ENCODE data around the gene TRAP1.
"Not testable (repeated sequence)": the region's sequence is repeated elsewhere in the genome, so short reads cannot be mapped to it uniquely, and the experiment has no call there.

Gene TRAP1

DNA sequence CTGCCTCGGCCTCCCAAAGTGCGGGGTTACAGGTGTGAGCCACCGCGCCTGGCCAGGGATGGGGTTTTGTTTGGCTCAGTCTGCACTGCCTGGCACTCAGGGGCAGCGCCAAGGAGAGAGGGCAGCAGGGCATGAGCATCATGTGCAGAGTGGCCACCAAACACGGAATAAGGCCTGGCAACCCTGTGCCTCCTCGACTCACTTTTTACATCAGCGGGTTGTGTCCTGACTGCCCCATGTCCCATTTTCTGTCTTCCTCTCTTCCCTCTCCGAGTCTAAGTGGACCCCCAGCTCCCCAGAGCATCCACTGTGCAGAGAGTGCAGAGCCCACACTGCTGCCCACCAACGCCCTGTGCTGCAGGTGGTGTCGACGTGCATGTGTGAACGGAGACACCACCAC lies 18.2 kb upstream of the TRAP1 start:
- DNase-seq, result no peak

DNA sequence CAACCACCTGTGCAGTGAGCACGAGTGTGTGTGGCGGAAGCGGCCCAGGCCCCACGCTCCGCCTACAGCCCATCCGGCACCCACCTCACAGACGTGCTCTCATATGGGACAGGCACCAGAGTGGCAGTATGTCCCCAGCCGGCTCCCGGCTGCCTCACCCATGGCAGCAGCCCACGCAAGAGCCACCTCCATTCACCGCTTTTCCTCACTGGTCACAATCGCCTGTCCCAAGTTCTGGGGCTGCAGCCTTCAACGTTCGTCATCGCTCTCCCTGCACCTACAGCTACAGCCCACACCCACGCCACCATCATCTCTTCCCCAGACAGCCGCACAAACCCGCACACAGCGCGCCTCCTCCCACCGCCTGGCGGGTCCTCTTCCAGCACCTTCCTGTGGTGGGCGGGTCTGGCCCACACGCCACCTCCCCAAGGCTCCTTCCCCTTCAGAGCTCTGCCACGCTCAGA lies 17.5 kb upstream of the TRAP1 start:
- DNase-seq, result no peak

DNA sequence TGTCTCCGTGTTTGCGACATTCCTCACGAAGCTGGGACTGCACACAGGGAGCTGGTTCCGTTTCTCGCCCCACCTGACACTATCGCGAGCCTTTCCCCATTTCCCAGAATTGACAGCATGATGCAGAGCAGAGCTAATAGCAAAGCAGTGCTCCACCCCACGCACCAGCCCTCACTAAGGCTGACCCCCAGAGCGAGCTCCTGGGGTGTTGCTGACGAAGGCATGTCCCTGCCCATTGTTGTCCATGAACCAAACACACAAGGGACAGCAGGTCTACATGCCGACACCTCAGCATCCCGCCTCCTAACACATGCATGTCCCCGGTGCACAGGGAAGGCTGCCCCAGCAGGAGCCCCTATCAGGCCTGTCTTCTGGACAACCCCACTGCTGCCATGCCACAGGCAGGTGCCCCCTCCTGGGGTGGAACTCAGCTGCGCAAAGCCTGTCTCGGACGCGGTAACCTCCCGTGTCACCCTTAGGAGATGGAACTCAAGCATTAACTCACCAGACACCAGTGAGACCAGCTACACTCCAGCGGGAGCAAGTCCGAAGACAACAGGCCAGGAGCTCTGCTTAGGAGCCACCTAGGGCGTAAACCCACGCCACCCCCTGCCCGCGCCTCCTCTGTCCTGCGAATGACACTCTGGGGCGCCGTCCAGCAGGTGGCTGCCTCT lies 16.9 kb upstream of the TRAP1 start:
- DNase-seq, result no peak

DNA sequence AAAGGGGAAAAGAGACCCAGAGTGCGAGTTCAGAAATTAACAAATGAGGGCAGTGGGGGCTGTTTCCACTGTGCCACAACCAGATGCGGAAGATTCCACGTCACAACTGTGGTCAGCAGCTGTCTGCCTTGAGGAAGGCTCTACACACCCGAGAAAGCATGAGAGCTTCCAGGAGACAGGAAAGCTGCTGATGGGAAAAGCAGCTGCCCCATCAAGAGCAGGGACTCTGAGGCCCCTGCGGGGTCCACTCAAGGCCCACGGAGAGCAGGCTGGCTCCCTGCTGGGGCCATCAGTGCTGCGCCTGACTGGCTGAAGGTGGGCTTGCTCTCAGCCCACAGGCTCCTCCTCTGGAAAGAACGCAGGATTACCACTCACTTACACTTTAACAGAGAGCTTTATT lies 14.8 kb upstream of the TRAP1 start:
- no peak for DNase-seq

DNA sequence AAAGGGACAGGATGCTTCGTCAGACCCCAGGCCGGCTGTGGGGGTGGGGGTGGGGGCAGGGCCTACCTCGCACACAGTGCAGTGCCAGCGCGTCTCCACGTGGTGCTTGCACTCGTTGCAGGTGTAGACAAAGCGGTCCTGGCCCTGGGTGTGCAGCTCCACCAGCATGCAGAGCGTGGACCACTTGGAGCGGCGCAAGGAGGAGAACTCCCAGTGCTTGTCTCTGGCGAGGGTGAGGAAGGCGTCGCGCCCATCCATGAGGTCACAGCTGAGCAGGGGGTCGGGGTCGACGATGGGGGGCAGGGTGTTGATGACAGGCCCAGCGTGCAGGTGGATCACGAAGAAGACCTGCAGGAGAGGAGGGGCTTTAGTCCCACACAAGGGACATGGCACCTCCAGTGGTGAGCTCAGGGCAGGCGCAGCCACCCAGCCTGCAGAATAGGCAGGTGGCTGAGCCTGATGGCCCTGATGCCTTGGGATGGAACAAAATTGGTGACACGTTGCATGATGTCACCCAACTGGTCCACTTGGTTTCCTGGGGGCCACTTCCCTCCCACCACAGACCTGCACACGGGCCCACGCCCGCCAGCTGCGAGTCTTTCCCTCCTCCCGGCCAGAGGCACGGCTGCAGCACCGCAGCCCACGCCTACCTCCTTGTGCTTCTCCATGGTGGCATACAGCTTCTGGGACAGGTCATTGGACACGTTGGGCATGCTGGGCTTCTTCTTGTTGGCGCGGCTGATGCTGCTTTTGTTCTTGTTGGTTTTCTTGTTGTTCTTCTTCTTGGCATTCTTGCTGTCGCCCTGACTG lies 14.0 kb upstream of the TRAP1 start:
- DNase-seq, result no peak

DNA sequence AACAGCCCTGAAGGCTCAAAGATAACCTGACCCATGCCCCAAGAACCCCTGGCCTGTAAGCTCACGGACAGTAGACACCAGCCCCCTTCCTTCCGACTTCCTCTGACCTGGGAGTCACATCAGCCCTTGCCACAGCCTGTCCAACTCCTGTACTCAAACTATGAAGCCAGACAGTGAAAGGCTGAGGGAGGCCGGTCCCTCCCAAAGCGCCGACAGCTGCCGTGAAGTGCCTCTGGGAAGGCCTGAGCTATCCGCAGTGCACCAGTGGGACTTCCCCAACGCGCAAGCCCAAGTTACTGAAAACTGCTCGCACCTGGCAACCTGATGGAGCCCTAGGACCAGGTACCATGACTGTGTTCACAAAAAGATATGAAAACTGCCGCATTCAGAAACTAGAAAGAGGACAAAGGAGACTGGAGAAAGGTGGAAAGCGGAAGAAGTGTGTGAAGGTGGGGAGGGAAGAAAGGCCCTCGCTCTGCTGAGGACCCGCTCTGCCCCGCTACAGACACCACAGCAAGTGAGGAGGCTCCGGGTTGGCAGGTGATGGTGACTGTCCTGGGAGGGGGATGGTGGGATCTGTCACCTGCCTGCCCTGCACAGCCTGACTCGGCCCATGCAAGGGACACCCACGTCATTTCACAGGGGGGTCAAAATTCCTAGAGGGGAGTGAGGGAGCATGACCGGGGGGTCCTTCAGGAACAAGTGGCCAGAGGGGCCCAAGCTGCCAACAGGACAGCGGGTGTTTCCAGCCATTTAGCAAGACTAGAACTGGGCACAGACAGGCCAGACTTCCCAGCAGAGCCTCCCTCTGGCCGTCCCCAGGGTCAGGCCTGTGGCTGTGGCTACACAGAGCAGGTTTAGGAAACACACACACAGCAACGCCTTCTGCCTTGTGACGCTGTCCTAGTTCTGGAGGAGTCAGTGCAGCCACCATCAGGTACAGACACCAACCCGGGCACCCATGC lies 13.1 kb upstream of the TRAP1 start:
- DNase-seq, result no peak

DNA sequence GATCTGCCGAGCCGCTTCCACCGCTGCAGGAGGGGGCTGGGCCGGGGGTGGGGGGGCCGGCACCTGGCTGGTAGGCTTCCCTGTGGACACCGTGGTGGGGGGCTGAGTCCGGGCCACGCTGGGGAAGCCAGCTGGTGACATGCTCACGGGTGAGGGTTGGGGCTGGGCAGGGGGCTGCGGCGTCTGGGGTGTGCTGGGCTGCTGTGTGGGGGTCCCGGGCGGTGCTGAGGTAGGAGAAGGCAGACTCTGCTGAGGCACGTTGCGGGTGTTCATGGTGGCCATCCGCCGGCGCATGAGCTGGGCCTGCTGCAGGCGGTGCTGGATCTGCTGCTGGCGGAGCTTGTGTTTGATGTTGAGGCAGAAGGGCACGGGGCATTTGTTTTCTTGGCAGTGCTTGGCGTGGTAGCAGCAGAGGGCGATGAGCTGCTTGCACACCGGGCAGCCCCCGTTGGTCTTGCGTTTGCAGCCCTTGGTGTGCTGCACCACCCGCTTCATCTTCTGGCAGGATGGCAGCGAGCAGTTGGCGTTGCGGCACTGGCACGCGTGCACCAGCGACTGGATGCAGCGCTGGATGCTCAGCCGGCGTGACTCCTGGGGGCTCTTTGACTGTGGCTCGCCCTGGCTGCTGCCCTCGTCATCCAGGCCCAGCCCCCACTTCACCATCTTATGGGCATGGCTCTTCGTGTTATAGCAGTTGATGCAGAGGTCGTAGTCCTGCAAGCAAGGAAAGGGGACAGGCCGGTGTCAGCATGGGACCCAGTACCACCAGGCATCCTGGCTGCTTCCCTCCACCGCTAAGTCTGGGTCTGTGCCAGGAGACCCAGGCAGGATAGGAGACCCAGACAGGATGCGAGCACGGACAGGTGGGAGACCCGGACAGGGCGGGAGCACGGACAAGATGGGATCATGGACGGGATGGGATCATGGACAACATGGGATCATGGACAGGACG lies 12.1 kb upstream of the TRAP1 start:
- DNase-seq, result no peak

DNA sequence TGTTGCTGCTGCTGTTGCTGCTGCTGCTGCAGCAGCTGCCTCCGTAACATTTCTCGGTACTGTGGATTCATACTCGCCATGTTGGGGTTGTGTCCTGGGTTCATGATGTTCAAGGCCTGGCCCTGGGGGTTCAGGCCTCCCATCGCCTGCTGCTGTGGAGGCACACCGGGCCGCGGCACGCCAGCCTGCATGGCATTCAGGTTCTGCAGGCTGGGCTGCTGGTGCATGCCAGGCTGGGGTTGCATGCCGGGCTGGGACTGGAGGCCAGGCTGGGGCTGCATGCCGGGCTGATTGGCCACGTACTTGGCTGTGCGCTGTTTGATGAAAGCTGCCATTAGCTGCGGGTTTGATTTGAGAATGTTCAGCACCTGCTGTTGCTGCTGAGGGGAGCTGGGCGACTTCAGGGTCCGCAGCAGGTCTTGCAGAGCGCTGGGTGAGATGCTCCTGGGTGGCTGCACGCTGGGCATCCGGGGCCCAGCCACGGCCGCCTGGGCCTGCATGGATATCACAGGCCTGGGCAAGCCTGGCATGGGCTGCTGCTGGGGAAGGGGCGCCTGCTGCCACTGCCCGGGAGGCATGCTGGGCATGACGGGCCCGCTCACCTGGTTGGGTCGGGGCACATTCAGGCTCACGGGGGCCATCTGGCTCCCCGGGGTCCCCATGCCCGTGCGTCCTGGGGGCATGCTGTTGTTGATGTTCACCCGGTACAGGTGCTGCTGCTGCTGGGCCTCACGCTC lies 11.3 kb upstream of the TRAP1 start:
- DNase-seq, result no peak

DNA sequence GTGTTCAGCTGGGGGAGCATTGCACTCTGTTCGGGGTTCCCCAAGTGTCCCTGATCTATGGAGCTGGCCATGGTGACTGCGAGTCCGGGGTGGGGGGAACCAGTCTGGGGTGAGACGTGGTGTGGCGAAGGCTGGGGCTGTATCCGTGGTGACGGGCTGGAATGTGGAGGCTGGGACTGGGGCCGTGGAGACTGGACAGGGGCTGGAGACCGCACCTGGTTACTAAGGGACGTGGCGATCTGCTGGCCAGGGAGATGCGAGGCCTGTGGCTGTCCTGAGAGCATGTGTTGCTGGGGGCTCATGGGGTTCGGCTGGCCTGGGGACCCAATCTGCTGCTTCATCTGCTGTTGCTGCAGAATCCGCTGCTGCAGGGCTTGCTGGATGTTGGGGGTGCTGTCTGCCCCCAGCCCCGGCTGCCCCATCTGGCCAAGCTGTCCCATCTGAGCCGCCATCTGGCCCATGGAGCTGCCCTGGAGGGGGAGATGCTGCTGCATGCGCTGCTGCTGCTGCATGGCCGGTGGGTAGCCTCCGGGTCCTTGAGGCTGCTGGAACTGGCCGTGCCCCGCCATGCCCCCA lies 10.6 kb upstream of the TRAP1 start:
- DNase-seq, result no peak

DNA sequence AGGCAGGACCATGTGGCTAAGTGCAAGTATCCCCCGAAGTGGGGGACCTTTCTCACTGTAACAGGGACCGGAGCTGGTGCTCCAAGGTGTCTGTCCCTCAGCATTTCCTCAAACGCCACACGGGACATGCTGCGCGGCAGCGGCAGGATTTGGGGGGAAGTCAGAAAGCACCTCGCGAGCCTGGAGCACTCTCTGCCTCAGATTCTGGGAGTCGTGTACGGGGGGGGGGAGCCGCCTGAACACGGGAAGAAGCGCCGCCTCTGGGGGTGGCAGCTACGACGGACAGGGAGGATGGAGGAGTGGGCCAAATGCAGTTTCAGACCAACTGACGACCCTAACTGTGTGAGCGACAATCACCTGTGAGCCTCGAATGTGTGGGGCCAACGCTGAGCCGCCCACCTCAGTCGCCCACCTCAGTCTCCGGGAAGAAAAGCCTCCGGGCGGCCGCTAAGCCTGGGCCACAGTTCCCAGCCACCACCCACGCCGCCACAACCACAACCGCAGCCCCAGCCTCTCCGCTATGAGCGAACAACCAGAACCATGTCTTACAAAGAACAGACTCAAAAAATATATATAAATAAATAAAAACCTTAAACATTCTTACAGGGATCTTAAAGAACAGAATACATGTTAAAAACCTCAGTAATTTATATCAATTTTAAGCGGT lies 8.8 kb upstream of the TRAP1 start:
- DNase-seq, result no peak

DNA sequence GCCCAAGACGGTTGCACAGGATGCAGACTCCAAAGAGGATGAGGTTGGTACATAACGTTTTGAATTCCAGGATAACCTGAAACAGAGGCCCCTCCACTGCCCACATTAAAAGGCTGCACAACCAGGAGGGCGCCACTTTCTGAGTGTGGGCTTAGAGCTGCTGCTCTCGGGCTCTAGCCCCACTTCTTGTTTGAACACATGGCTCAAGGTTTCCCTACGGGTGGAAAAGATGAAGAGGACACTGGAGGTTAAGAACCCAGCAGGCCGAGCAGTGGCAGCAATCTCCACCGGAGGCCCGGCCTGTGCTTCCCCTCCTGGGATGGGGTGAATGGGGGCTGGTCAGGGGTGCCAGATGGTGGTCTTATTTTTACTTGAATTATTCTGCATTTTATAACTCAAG lies 8.0 kb upstream of the TRAP1 start:
- DNase-seq, result no peak

DNA sequence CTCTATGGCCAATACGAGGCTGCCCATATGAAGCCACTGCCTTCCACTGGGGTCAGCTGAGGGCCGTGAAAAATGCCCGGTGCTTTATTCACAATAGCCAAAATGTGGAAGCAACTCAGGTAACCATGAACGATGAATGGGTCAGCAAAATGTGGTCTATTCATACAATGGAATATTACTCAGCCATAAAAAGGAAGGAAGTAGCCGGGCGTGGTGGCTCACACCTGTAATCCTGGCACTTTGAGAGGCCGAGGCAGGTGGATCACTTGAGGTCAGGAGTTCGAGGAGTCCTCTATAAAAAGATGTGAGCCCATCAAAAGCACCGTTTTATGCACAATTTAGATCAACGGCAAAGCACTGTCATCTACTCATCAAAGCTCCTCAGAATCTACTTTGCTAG lies 5.2 kb upstream of the TRAP1 start:
- DNase-seq, result no peak

DNA sequence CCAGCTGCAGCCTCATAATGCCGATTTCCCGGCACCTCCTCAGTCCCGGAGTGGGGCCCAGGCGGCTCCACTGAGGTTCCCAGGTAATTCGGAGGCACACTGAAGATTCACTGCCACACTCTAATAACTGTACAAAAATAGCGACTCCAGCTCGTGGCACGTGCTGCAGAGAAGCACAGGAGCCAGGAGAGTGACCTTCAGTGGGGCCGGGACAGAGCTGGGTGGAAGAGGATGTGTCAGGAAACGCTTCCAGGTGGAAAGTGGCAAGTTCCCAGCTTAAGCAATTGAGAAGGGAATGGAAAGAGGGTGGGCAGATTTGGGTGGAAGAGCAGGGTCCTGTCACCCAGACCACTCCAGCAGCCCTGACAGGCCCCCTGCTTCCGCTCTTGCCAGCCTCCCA lies 3.1 kb upstream of the TRAP1 start:
- DNase-seq, result no peak

DNA sequence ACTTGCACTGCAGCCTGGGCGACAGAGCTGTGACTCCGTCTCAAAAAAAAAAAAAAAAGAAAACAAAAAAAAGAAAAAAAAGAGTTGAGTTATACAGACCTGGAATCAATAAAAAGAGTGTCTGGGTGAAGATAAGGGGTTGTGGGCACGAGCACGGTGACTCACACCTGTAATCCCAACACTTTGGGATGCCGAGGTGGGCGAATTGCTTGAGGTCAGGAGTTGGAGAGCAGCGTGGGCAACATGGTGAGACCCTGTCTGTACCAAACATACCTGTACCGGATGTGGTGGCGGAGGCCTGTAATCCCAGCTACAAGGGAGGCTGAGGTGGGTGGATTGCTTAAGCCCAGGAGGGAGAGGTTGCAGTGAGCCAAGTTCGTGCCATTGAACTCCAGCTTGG lies 1.3 kb upstream of the TRAP1 start:
- no peak for DNase-seq

DNA sequence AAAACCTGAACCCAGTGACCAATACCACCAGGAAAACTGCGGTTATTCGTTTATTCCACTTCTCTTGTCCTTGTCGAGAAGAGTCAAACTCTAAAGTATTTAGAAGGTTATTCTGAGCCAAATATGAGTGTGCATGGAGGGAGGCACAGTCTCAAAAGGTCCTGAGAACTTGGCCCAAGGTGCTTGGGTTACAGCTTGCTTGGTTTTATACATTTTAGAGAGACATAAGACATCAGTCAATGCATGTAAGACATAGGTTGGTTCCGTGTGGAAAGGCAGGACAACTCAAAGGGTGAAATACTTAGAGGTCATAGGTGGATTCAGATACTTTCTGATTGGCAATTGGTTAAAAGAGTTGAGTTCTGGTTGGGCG lies 681 bp upstream of the TRAP1 start:
- DNase-seq, result no peak

DNA sequence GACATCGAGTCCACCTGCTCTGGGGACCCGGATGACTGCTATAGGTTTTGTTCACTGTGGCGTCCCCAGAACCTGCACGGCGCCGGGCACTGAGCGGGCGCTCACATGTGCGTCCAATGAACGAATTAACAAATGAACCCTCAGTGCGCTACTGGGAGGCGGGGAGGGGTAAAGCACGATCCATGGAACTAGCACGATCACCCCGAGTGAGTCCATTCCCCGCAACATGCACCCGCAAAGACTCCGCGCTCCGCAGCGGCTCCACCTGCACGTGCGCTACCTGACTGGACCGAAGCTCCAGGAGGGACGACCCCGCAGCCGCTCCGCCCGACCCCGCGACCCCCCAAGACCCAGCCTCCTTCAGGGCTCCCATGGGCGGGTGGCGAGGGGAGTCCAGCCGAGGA lies 491 bp downstream of the TRAP1 start:
- DNase-seq, result no peak

DNA sequence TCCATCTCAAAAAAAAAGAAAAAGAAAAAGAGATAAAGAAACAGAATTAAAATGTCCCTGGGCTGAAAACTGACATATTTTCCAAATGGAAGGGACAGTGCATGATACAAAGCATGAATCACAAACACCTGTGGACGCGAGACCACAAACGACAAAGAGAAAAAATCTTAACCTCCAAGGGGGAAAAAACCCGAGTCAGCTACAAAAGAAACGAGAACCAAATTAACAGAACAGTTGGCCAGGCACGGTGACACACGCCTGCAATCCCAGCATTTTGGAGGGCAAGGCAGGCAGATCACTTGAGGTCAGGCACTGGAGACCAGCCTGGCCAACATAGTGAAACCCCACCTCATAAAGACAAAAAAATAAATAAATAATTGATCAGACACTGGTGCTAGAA lies 1.9 kb downstream of the TRAP1 start:
- DNase-seq, result no peak

DNA sequence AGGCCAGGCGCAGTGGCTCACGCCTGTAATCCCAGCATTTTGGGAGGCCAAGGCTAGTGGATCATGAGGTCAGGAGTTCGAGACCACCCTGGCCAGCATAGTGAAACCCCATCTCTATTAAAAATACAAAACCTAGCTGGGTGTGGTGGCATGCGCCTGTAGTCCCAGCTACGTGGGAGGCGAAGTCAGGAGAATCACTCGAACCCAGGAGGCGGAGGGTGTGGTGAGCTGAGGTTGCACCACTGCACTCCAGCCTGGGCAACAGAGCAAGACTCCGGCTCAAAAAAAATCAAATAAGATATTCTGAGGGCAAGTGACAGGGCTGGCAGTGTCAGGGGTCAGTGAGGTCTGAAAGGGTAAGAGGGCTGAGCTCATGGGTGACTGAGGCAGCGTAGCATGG lies 2.9 kb downstream of the TRAP1 start:
- DNase-seq, result not testable (repeated sequence)

DNA sequence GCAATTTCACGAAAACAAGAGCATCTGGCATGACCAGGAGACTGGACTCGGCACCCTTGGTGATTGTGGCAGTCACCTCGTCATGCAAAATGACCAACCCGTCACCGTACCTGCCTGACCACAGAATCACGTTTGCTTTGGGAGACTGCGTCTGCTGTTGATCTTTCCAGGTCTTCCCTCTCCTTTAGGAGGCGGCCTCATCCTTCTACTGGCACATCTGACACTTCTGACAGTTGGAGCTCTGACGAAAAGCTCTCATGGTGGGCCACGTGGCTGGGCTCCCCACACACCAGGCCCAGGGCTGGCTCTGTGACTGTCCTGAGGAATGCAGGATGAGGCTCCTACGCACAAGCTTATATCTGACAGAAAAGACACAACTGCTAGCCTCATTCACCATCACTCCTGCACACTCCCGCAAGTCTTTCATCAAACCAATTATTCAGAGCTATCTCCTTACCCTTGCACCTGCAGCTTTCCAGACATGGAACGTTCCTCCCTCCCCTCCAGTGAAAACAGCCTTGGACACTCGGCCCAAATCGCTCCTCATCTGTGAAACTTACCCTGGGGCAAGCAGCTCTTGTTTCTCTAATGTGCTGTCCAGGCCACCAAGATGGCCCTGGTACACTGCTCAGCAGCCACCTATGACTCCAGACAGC lies 3.6 kb downstream of the TRAP1 start:
- no peak for DNase-seq

DNA sequence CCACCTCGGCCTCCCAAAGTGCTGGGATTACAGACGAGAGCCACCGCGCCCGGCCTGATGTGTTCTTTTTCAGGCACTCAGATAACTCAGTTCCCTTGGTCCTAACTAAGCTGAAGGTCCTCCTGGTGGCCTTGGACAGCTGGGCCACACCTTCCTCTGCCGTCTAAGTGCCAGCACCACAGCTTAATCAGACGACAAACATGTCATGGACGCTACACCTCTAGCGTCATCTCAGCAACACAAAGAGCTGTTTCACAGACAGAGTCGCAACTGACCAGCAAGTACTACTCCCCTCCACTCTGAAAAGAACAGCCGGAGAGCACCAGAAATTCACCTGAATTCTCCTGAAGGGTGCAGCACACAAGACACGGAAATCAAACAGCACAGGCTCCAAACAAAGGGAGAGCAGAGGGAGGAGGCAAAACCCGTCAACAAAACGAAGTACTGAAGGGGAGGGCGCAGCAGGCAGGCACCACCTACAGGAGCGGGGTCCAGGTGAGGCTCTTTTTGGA lies 4.4 kb downstream of the TRAP1 start:
- DNase-seq, result no peak

Data from NCI-H1694 treated with DMSO at 0.1 percent for 48 hours (cell line).